ENCODE results near the gene MSI2.
"Not testable (repeated sequence)": the region's sequence is repeated elsewhere in the genome, so short reads cannot be mapped to it uniquely, and the experiment has no call there.

MSI2 gene

DNA sequence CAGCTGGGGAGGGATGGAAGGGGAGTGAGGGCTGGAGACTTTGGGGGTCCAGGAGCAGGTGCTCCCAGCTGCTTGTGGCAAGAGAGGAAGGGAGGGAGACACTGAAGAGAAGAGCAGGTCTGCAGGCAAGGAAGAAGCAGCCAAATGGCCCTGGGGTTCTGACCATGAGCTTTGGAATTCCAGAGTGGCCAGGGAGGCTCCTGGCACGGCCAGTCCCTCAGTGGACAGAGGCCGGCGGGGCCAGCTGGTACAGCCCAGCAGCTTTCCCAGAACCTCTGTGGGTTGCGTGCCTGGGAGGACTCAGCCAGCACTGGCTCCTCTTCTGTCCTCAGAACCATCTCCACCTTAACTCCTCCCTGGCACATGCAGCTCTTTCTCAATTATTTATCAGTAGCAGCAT is 233.0 kb downstream of the MSI2 start:
- DNase-seq = no peak

GRCh38 chr17:57490111-57490845 is 234.0 kb downstream of the MSI2 start:
- DNase-seq = no peak

DNA sequence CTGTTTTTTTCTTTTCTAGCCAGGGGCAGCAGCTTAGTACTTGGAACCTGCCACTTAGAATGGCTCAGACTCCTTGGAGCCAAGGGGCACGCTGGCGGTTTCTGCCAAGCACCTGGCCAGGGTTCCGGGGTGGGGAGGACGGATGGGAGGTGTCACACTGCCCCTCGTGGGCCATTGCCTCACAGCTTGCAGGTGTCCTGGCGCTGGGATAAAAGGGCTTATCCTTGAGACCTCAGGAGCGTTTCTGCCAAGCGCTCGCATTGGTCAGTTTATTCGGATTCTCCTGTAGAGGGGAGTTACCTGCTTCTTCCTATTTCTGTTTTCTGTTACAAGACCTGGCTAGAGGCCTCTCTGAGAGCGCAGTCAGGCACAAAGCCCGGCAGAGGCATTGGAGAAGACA is 234.6 kb downstream of the MSI2 start:
- no peak for DNase-seq

- DNase-seq = no peak
These were observed 236.8 kb downstream of the MSI2 start for GRCh38 chr17:57493171-57493570.

- DNase-seq = no peak
These were observed 237.3 kb downstream of the MSI2 start for GRCh38 chr17:57493625-57494024.

GRCh38 chr17:57494443-57494842 is 238.1 kb downstream of the MSI2 start:
- DNase-seq = no peak

- DNase-seq = no peak
These were observed 239.4 kb downstream of the MSI2 start for GRCh38 chr17:57495771-57496170.

GRCh38 chr17:57496382-57496781 is 240.1 kb downstream of the MSI2 start:
- DNase-seq = no peak

DNA sequence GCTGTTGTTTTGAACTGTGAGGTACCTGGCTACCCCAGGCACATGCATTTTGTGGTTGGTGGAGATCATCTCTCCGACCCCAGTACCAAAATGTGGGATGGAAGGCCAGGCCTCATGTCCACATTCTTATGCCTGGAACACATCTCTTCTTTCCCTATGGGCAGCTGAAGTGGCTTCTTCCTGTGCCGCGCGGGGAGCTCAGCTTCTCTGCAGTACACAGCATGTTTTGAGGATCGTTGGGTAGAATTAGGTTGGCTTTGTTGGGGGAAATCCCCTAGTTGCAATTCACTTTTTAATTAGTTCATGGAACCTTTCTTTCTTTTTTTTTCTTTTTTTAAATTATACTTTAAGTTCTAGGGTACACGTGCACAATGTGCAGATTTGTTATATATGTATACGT is 242.1 kb downstream of the MSI2 start:
- DNase-seq = no peak

DNA sequence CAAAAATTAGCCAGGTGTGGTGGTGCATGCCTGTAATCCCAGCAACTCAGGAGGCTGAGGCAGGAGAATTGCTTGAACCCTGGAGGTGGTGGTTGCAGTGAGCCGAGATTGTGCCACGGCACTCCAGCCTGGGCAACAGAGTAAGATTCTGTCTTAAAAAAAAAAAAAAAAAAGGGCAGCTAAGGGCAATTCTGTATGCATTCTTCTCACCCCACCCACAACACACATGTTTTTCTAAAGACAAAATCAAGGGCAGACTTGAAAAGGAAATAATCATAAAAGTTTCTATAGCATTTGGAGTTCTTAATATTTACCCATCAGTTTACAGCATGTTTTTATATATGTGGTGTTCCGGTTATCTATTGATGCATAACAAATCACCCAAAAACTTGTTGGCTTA is 242.9 kb downstream of the MSI2 start:
- DNase-seq = not testable (repeated sequence)

DNA sequence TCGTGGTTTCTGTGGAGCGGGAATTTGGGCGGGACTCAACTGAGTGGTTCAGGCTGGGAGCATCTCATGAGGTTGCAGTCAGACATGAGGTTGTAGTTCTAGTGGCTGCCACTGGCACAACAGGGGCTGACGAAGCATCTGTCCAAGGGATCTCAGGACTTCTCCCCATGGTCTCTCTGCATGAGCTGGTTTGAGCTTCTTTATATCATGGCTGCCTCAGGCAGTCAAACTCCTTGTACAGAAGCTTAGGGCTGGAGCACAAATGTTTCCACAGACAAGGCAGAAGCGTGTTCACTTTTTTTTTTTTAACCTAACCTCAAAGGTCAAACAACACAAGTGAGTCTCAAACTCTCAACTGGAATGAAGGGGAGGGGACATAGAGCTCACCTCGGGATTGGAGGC is 243.3 kb downstream of the MSI2 start:
- DNase-seq = no peak

DNA sequence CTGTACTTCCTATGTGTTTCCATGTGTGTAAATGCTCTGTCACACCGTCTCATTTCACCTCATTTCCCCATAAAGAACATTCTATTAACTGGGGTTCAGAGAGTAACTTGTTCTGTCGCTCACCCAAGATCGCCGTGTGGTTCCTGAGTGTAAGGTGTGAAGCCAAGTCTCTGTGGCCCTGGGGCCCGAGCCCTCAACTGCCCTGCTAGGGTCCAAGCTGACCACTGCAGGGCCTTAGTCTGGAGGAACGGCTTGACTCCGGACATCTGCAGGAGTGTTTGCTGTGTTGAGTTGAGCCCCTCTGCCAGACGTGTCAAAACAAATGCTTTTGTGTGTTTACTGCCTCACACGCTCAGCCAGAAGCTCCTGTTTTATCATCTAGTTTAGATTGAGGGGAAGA is 244.7 kb downstream of the MSI2 start:
- DNase-seq = no peak

DNA sequence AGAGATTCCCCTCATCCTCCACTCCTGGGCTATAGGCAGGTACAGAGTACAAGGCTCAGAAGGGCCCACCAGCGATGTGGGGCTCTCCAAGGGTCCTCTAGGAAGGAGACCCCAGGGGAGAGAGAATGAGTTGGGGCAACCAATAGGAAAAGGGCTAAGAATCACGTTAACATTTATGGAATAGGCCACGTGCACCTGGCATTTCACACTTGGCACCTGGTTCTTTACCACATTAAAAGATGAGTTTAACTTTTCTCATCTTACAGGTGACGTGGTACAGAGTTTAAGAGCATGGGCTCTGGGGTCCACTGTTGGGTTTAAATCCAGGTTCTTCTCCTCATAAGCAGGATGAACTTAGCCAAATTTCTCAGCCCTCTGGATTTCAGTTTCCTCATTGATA is 245.7 kb downstream of the MSI2 start:
- no peak for DNase-seq

DNA sequence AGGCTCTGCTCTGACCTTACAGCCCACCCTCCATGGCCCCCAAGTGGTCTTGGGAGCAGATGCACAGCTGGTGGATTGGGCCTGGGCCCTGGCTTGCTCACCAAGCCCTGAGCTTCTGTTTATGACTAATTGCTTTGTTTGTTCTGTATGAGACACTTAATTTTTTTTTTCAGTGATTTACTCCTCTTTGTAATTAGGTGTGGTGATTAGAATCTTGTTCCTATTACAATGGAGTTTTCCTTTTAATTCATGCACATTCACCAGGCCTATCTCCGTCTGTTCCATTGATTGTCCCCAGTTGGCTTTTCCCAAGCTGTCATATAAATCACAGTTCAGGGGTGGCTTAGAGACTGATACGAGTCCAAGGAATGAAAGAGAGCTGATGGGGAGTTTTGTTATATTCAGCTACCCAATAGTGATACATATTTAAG is 246.5 kb downstream of the MSI2 start:
- no peak for DNase-seq

GRCh38 chr17:57504208-57504607 is 247.9 kb downstream of the MSI2 start:
- no peak for DNase-seq

DNA sequence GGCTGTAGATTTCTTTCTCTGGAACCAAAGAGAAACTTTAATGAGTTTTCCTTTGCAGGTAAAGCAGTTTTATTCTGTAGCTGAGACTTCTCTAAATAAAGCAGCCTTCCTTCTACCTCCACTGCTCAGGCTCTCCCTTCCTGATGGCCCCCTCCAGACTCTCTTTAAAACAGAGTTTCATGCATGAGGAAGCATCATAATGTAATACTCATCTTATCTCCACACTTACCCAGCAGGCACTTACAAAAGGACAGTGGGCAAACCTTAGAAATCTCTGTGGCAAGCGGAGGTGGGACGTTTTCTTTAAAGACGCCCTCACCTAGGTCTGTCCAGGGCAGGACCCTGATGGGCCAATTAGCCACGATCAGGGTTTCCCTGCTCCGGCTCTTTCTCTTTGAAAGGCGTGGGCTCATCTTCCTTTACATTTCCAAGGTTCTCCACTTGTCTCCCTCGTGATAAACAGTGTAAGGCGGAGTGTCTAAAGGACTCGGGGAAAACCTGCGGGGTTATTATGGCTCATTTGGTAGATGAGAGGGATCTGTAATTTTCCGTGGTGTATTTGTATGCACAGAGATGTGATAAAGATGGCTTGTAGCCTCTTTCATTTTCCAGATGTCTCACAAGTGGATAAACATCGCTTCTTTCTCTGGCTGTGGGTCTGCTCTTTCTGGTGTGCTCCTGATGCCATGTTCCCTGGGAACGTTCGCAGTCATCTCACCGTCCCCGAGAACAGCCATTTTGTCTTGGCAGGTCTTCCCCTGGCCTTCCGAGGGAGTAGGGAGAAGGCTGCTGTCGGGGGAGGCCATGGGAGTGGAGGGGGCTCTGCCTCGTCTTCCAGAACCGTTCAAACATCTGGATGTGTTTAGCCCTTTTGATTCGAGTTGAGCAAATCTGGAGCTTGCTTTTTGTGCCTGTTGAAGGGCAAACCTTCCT is 249.8 kb downstream of the MSI2 start:
- no peak for DNase-seq

DNA sequence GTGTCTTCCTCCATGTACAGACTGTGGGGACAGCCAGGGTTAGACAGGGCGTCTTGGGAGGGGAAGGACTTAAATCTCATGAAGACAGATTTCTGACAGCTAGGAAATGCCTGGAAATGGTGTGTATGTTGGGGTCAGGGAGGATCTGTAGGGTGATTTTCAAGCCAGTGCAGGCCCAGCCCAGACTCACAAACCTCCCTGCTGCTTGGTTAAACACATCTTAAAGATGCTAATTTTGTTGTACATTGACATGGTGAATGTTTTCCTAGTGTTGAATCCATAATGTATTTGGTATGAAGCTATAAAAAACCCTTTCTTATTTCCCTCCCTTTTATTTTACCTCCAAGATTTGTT is 250.4 kb downstream of the MSI2 start:
- no peak for DNase-seq

GRCh38 chr17:57507828-57508227 is 251.5 kb downstream of the MSI2 start:
- no peak for DNase-seq

GRCh38 chr17:57508671-57509070 is 252.3 kb downstream of the MSI2 start:
- no peak for DNase-seq

DNA sequence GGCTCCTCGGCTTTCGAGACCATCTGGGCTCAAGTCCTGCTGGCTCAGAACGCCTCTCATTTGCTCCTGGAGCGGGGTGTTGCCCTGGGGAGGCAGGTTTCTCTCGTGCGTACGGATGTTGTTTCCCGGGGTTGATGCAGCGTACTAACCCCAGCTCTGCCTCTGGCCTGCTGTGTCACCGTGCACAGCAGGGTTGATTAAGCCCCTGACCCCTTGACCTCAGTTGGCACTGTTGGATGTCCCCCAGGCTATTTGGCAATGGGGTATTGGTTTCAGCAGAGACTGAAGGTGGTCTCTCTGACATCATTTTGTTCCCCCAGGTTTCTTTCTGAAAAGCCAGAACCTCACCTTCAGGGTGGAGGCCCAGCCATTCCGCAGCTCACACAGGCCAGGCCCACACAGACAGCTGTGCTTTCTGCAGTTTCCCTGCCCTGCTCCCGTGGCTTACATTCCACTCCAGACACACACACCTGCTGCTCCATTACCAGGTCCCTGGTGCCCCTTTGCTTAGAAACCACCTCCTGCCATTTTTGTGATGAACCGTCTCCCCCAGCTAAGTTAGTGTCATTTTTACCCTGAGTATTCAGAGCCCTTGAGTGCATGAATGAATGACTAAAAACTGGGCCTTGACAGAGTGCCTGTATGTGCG is 255.3 kb downstream of the MSI2 start:
- DNase-seq = no peak

DNA sequence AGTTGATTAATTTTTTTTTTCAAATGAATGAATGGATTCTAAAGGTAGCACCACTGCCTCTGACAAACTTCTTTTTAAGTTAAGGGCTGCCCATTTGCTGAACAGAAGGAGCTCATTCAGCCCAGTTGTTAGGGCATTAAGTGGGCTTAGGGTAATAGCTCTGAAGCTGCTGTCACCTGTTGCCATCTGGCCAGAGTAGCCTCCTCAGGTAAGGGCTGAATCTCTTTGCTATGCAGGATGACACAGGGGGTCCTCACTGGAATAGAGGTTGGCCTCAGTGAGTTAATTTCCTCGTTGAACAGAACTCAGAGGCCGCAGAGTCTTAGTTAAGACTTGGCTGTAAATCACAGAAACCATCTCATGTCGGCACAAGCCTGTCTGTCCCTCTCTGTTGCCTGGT is 255.9 kb downstream of the MSI2 start:
- DNase-seq = no peak

DNA sequence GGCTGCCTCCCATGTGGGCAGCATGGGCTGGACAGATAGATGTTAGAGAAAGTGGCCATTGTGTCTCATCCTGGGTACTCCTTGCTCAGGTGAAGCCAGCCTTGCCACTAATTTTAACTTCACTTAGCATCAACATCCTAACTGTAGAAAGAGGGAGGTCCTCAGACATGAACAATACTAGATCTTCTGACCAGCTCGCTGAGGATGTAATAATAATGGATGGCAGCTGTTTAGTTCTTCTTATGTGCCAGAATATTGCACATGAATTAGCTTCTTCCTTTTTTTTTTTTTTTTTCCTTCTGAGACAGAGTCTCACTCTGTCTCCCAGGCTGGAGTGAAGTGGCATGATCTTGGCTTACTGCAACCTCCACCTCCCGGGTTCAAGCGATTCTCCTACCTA is 256.4 kb downstream of the MSI2 start:
- DNase-seq = no peak

- DNase-seq = no peak
These were observed 257.2 kb downstream of the MSI2 start for GRCh38 chr17:57513569-57513968.

GRCh38 chr17:57514614-57515013 is 258.3 kb downstream of the MSI2 start:
- no peak for DNase-seq
